Thoracic aorta (tissue), 2 donors: ENCODE data around the gene MSANTD2. TPM values are rescaled to one million over a fixed set of nuclear protein-coding genes. Genes with fewer than 3 reads are reported as not detected.

Experiments
- ATAC-seq: fragments of 150-250 bp; one replicate; pipeline ENCODE4 v1.8.0; 2017; ENCODE audit warnings: low read depth; ENCODE audit not compliant: insufficient number of reproducible peaks, low FRiP score
- DNase-seq: peaks from one replicate; pipeline ENCODE4 v3.0.0-alpha.2; 2020; ENCODE audit warnings: low spot score
- H3K27ac ChIP-seq, 2 donors: fragments of 200-600 bp; sonication (generic); 1 replicate in 1 of 2; 2 replicates in 1 of 2; pipeline ENCODE4 v1.5.1; 2016; ENCODE audit warnings: mild to moderate bottlenecking in 2 of 2, moderate library complexity in 2 of 2
- H3K27me3 ChIP-seq: fragments of 200-600 bp; sonication (generic); replicated peaks from 2 replicates; pipeline ENCODE4 v1.6.0; 2016; ENCODE audit warnings: mild to moderate bottlenecking; ENCODE audit not compliant: insufficient read depth
- H3K36me3 ChIP-seq: fragments of 200-600 bp; sonication (generic); one replicate; pipeline ENCODE4 v1.5.1; 2016
- H3K4me1 ChIP-seq, 2 donors: fragments of 200-600 bp; sonication (generic); 1 replicate in 1 of 2; 2 replicates in 1 of 2; pipeline versions ENCODE4 v1.5.1 to v1.6.0; 2016; ENCODE audit warnings: low read depth in 2 of 2, mild to moderate bottlenecking in 1 of 2; ENCODE audit not compliant: control insufficient read depth in 1 of 2
- H3K4me3 ChIP-seq: fragments of 200-600 bp; sonication (generic); 2 replicates; pipeline ENCODE4 v1.5.1; 2016; ENCODE audit warnings: mild to moderate bottlenecking
- H3K9me3 ChIP-seq: fragments of 200-600 bp; sonication (generic); 2 replicates; pipeline ENCODE4 v1.5.1; 2016
- CTCF ChIP-seq: fragments of 200-600 bp; sonication (generic); IDR thresholded peaks from one replicate; pipeline ENCODE4 v1.5.1; 2019; ENCODE audit warnings: antibody characterized with exemption
- total RNA-seq, 2 donors: library from RNA; depleted of rRNA; stranded (reverse); fragments of >200 nt; gene quantifications; one replicate each; pipeline versions ENCODE4 v1.1.0 to v1.2.3, GENCODE V29; 2016

The MSANTD2 gene
- total RNA-seq, 2 donors from 2014 or later = 16.4 to 29.4 TPM

- no peak for DNase-seq
- no peak overlapping the region for H3K27ac ChIP-seq
- no peak for ATAC-seq
- no peaks in the 10 kb centered on the region for H3K27me3 ChIP-seq
- H3K9me3 ChIP-seq = no peaks in the 10 kb centered on the region
- no peaks in the 10 kb centered on the region for H3K36me3 ChIP-seq
- peaks cover 4 to 9% of the 10 kb centered on the region in 2 donors for H3K4me1 ChIP-seq
- H3K4me3 ChIP-seq = no peak overlapping the region
- no peak for TF ChIP-seq CTCF
These were observed 31.7 kb upstream of the MSANTD2 start for GRCh38 chr11:124831897-124832296.

- Histone ChIP-seq H3K27ac (no peak overlapping the region), H3K4me3 (no peak overlapping the region), H3K9me3 (no peaks in the 10 kb centered on the region), H3K27me3 (no peaks in the 10 kb centered on the region), H3K36me3 (no peaks in the 10 kb centered on the region), H3K4me1 (no peaks in the 10 kb centered on the region)
- ATAC-seq (no peak), DNase-seq (no peak)
- no peak for TF ChIP-seq CTCF
These were observed 30.5 kb upstream of the MSANTD2 start for GRCh38 chr11:124830749-124831148.

- Histone ChIP-seq H3K4me3 (no peak overlapping the region), H3K9me3 (no peaks in the 10 kb centered on the region), H3K27me3 (no peaks in the 10 kb centered on the region), H3K36me3 (no peaks in the 10 kb centered on the region), H3K4me1 (no peaks in the 10 kb centered on the region), H3K27ac (no peak overlapping the region)
- no peak for ATAC-seq
- no peak for DNase-seq
- no peak for TF ChIP-seq CTCF
These were observed 29.8 kb upstream of the MSANTD2 start for GRCh38 chr11:124829986-124830385.

- ATAC-seq (no peak), DNase-seq (no peak)
- no peaks in the 10 kb centered on the region for H3K9me3 ChIP-seq
- no peak for TF ChIP-seq CTCF
- H3K4me3 ChIP-seq = no peak overlapping the region
- no peaks in the 10 kb centered on the region for H3K36me3 ChIP-seq
- no peak overlapping the region for H3K27ac ChIP-seq
- no peaks in the 10 kb centered on the region for H3K27me3 ChIP-seq
- H3K4me1 ChIP-seq = no peaks in the 10 kb centered on the region
These were observed 25.7 kb upstream of the MSANTD2 start for GRCh38 chr11:124825876-124826275.

GRCh38 chr11:124823512-124824376, 23.5 kb upstream of the MSANTD2 start:
- Histone ChIP-seq H3K27me3 (no peaks in the 10 kb centered on the region), H3K4me3 (no peak overlapping the region), H3K9me3 (no peaks in the 10 kb centered on the region), H3K27ac (no peak overlapping the region), H3K36me3 (no peaks in the 10 kb centered on the region), H3K4me1 (no peaks in the 10 kb centered on the region)
- DNase-seq (no peak), ATAC-seq (no peak)
- TF ChIP-seq CTCF = no peak
